PC-9 (cell line): ENCODE results near the gene CCDC85C.

Experiments
- EZH2 ChIP-seq: fragments of 200-600 bp; sonication (generic); IDR thresholded peaks from 2 replicates; pipeline ENCODE4 v1.8.0; 2017; ENCODE audit warnings: antibody characterized with exemption, low read depth
- TF ChIP-seq, protein P1 (sequence below): fragments of 200-600 bp; sonication (generic); conservative IDR thresholded peaks from 2 replicates; pipeline ENCODE4 v1.6.1; 2017; ENCODE audit warnings: mixed run types, antibody characterized with exemption, mild to moderate bottlenecking, moderate library complexity

DNA sequence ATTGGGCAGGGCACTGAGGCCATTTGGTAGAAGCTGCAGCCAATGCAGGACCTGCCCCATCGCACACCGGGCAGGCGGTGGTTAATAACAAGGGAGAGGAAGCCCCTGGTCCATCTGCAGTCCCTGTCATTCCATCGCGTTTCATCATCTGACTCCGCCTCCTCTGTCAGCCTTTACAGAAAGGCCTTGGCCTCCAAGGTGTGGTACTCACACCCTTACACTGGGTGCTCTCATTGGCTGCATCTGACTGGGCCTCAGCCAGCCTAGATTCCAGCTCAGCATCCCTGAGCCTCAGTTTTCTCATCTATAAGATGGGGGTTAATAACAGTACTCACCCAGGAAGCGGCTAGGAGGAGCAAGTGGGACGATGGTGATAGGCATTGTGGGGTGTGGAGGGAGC, 26.2 kb upstream of the CCDC85C start:
- TF ChIP-seq, protein P1, sequence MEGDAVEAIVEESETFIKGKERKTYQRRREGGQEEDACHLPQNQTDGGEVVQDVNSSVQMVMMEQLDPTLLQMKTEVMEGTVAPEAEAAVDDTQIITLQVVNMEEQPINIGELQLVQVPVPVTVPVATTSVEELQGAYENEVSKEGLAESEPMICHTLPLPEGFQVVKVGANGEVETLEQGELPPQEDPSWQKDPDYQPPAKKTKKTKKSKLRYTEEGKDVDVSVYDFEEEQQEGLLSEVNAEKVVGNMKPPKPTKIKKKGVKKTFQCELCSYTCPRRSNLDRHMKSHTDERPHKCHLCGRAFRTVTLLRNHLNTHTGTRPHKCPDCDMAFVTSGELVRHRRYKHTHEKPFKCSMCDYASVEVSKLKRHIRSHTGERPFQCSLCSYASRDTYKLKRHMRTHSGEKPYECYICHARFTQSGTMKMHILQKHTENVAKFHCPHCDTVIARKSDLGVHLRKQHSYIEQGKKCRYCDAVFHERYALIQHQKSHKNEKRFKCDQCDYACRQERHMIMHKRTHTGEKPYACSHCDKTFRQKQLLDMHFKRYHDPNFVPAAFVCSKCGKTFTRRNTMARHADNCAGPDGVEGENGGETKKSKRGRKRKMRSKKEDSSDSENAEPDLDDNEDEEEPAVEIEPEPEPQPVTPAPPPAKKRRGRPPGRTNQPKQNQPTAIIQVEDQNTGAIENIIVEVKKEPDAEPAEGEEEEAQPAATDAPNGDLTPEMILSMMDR, result no peak
- TF ChIP-seq EZH2, result no peak
